NK-92 (cell line): ENCODE measurements around the gene KIF17.
"Not testable (repeated sequence)": the region's sequence is repeated elsewhere in the genome, so short reads cannot be mapped to it uniquely, and the experiment has no call there.

Experiments
- DNase-seq: peaks from one replicate; lab custom pipeline; 2025; ENCODE audit not compliant: unreplicated experiment; lab: John Stamatoyannopoulos, UW

The KIF17 gene

GRCh38 chr1:20693623-20694022 is 24.2 kb downstream of the KIF17 start:
- DNase-seq, result no peak

- DNase-seq, result no peak
Measured at GRCh38 chr1:20691872-20692271, 25.9 kb downstream of the KIF17 start.

GRCh38 chr1:20689645-20690056 is 28.2 kb downstream of the KIF17 start:
- no peak for DNase-seq

- DNase-seq, result no peak
Measured at GRCh38 chr1:20686883-20687725, 30.7 kb downstream of the KIF17 start.

GRCh38 chr1:20685741-20686140 is 32.1 kb downstream of the KIF17 start:
- no peak for DNase-seq

GRCh38 chr1:20685099-20685662 is 32.6 kb downstream of the KIF17 start:
- no peak for DNase-seq

- DNase-seq, result no peak
Measured at GRCh38 chr1:20684651-20685050, 33.2 kb downstream of the KIF17 start.

- no peak for DNase-seq
Measured at GRCh38 chr1:20684050-20684620, 33.7 kb downstream of the KIF17 start.

- no peak for DNase-seq
Measured at GRCh38 chr1:20683614-20684013, 34.2 kb downstream of the KIF17 start.

GRCh38 chr1:20682571-20683236 is 35.1 kb downstream of the KIF17 start:
- DNase-seq, result no peak

GRCh38 chr1:20681999-20682398 is 35.8 kb downstream of the KIF17 start:
- DNase-seq, result no peak

- DNase-seq, result no peak
Measured at GRCh38 chr1:20680269-20680668, 37.5 kb downstream of the KIF17 start.

- no peak for DNase-seq
Measured at GRCh38 chr1:20678599-20678998, 39.2 kb downstream of the KIF17 start.

- not testable (repeated sequence) for DNase-seq
Measured at GRCh38 chr1:20673626-20674025, 44.2 kb downstream of the KIF17 start.

GRCh38 chr1:20672265-20672632 is 45.6 kb downstream of the KIF17 start:
- DNase-seq, result no peak

- DNase-seq, result no peak
Measured at GRCh38 chr1:20670936-20671335, 46.9 kb downstream of the KIF17 start.

- no peak for DNase-seq
Measured at GRCh38 chr1:20668581-20668980, 49.2 kb downstream of the KIF17 start.

- no peak for DNase-seq
Measured at GRCh38 chr1:20666804-20667203, 51.0 kb downstream of the KIF17 start.

- DNase-seq, result no peak
Measured at GRCh38 chr1:20666146-20666545, 51.7 kb downstream of the KIF17 start.

- DNase-seq, result no peak
Measured at GRCh38 chr1:20665726-20666125, 52.1 kb downstream of the KIF17 start.

GRCh38 chr1:20663969-20664715 is 53.7 kb downstream of the KIF17 start:
- no peak for DNase-seq
